GM12875 (cell line): ENCODE data around the gene FOXO6.

Experiments
- H3K4me3 ChIP-seq: one replicate; pipeline ENCODE4 v1.5.1; 2011; ENCODE audit warnings: low read depth, low read length, control low read depth
- CTCF ChIP-seq: IDR thresholded peaks from 2 replicates; pipeline ENCODE4 v1.5.1; 2011; ENCODE audit warnings: low read depth, mild to moderate bottlenecking, control low read depth, inconsistent platforms, low read length, moderate library complexity, borderline replicate concordance; ENCODE audit not compliant: insufficient read depth

The FOXO6 gene

GRCh38 chr1:41360074-41360785 is 1.0 kb upstream of the FOXO6 start:
- no peak overlapping the region for H3K4me3 ChIP-seq
- no peak for TF ChIP-seq CTCF

- no peak for TF ChIP-seq CTCF
Observed at GRCh38 chr1:41361495-41362356, 492 bp downstream of the FOXO6 start.

GRCh38 chr1:41362357-41362721 is 1.1 kb downstream of the FOXO6 start:
- no peak for TF ChIP-seq CTCF
- no peak overlapping the region for H3K4me3 ChIP-seq

More at GRCh38 chr1:41361495-41362356, 492 bp downstream of the FOXO6 start:
- peak overlapping the region; percentile 8 for H3K4me3 ChIP-seq

GRCh38 chr1:41362749-41363590 is 1.7 kb downstream of the FOXO6 start:
- H3K4me3 ChIP-seq: no peak overlapping the region
- TF ChIP-seq CTCF: no peak

- H3K4me3 ChIP-seq: no peak overlapping the region
- no peak for TF ChIP-seq CTCF
Observed at GRCh38 chr1:41363591-41364320, 2.5 kb downstream of the FOXO6 start.

- no peak overlapping the region for H3K4me3 ChIP-seq
- TF ChIP-seq CTCF: no peak
Observed at GRCh38 chr1:41364442-41365319, 3.4 kb downstream of the FOXO6 start.
